SKM-1 (cell line): Measurements from ENCODE around the gene HRNR.

Experiments used
- DNase-seq: peaks from one replicate; lab custom pipeline; 2025; ENCODE audit not compliant: unreplicated experiment; lab: John Stamatoyannopoulos, UW

The HRNR gene

GRCh38 chr1:152189657-152190442 lies 34.1 kb downstream of the HRNR start:
- peak; percentile 74 for DNase-seq

GRCh38 chr1:152188673-152189591 lies 35.1 kb downstream of the HRNR start:
- peak; percentile 82 for DNase-seq

- no peak for DNase-seq
These were observed 37.3 kb downstream of the HRNR start for GRCh38 chr1:152186556-152187285.

- DNase-seq, result peak; percentile 68
These were observed 38.2 kb downstream of the HRNR start for GRCh38 chr1:152185544-152186391.

GRCh38 chr1:152182944-152183361 lies 41.0 kb downstream of the HRNR start:
- no peak for DNase-seq

GRCh38 chr1:152182431-152182830 lies 41.6 kb downstream of the HRNR start:
- DNase-seq, result peak; percentile 21

GRCh38 chr1:152179566-152179965 lies 44.4 kb downstream of the HRNR start:
- no peak for DNase-seq

GRCh38 chr1:152170287-152170905 lies 53.6 kb downstream of the HRNR start:
- DNase-seq, result no peak

GRCh38 chr1:152169366-152170025 lies 54.5 kb downstream of the HRNR start:
- DNase-seq, result no peak

GRCh38 chr1:152168535-152168868 lies 55.5 kb downstream of the HRNR start:
- no peak for DNase-seq

- DNase-seq, result no peak
These were observed 56.0 kb downstream of the HRNR start for GRCh38 chr1:152167835-152168534.

- DNase-seq, result no peak
These were observed 57.0 kb downstream of the HRNR start for GRCh38 chr1:152166966-152167365.

- DNase-seq, result no peak
These were observed 58.5 kb downstream of the HRNR start for GRCh38 chr1:152165286-152166077.

- no peak for DNase-seq
These were observed 59.4 kb downstream of the HRNR start for GRCh38 chr1:152164517-152165136.

GRCh38 chr1:152162792-152163463 lies 61.1 kb downstream of the HRNR start:
- no peak for DNase-seq
